ENCODE results near the gene BARX2.

The BARX2 gene

GRCh38 chr11:129376658-129377341, 1.2 kb downstream of the BARX2 start:
- TF ChIP-seq, protein P1, sequence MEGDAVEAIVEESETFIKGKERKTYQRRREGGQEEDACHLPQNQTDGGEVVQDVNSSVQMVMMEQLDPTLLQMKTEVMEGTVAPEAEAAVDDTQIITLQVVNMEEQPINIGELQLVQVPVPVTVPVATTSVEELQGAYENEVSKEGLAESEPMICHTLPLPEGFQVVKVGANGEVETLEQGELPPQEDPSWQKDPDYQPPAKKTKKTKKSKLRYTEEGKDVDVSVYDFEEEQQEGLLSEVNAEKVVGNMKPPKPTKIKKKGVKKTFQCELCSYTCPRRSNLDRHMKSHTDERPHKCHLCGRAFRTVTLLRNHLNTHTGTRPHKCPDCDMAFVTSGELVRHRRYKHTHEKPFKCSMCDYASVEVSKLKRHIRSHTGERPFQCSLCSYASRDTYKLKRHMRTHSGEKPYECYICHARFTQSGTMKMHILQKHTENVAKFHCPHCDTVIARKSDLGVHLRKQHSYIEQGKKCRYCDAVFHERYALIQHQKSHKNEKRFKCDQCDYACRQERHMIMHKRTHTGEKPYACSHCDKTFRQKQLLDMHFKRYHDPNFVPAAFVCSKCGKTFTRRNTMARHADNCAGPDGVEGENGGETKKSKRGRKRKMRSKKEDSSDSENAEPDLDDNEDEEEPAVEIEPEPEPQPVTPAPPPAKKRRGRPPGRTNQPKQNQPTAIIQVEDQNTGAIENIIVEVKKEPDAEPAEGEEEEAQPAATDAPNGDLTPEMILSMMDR (IDR thresholded peaks at IDR 0.05), result no peak

- TF ChIP-seq, protein P1 (IDR thresholded peaks at IDR 0.05), result no peak
These were observed 2.1 kb downstream of the BARX2 start for GRCh38 chr11:129377739-129378138.

DNA sequence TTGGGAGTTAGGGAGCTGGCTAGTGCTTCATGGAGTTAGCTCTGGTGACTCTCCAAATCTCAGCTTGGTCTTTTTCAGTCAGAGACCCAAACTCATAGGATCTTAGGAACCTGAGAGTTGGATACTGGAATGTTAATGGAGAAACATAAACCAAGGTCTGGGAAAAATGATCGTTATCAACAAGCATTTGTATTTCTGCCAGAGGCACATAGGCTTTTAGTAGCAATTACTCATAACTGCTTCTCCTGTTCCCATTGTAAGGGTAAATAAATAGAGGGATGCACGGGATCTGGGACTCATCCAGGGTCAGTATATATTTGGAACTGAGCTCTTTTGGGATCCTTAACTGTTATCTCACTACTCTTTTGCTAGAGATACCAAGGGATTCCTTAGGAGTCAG, 4.8 kb downstream of the BARX2 start:
- TF ChIP-seq, protein P1 (IDR thresholded peaks at IDR 0.05), result no peak

GRCh38 chr11:129382583-129382982, 6.9 kb downstream of the BARX2 start:
- TF ChIP-seq, protein P1 (IDR thresholded peaks at IDR 0.05), result no peak

GRCh38 chr11:129383060-129383459, 7.4 kb downstream of the BARX2 start:
- TF ChIP-seq, protein P1 (IDR thresholded peaks at IDR 0.05), result no peak

DNA sequence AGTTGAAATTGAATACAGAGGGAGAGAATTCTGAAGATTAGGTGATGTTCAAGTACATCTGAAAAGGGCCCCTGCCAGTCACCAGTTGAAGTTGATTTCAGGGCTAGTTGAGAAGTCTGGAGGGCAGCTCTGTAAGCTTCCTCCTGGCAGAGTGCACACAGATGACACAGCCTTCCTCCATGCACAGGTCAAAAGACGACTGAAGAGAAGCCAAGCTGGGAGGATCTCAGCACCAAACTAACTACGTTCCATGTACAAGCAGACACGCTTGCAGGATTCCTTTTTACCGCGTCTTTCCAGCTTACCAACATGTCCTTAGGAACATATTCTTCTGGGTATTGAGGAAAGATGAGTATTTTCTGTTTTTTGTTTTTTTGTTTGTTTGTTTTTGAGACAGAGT, 7.9 kb downstream of the BARX2 start:
- TF ChIP-seq, protein P1 (IDR thresholded peaks at IDR 0.05), result no peak

DNA sequence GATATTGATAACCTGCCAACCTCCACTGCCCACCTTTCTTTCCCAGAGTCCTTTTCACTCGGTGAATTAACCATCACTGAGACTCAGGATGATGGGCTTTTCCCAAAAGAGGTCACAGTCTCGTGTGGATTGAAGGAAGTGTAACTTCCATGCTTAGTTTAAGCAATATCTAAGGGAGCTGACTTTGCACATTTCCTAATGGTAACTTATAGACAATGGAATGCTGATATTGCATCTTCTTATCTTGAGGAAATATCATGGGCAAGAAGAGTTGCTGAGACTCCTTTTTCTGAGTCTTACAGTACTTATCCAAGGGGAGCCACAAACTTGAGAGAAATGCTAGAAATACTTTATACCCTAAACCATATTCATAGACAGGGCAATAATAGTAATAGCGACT, 8.8 kb downstream of the BARX2 start:
- TF ChIP-seq, protein P1 (IDR thresholded peaks at IDR 0.05), result no peak

- TF ChIP-seq, protein P1 (IDR thresholded peaks at IDR 0.05), result no peak
These were observed 10.2 kb downstream of the BARX2 start for GRCh38 chr11:129385801-129386200.

All from LNCAP (cell line).